GM12875 (cell line): Measurements from ENCODE around the gene PCSK9.

Experiments used
- H3K4me3 ChIP-seq: one replicate; pipeline ENCODE4 v1.5.1; 2011; ENCODE audit warnings: low read depth, low read length, control low read depth
- TF ChIP-seq, protein P1 (sequence below): IDR thresholded peaks from 2 replicates; pipeline ENCODE4 v1.5.1; 2011; ENCODE audit warnings: low read depth, mild to moderate bottlenecking, control low read depth, inconsistent platforms, low read length, moderate library complexity, borderline replicate concordance; ENCODE audit not compliant: insufficient read depth

The PCSK9 gene

DNA sequence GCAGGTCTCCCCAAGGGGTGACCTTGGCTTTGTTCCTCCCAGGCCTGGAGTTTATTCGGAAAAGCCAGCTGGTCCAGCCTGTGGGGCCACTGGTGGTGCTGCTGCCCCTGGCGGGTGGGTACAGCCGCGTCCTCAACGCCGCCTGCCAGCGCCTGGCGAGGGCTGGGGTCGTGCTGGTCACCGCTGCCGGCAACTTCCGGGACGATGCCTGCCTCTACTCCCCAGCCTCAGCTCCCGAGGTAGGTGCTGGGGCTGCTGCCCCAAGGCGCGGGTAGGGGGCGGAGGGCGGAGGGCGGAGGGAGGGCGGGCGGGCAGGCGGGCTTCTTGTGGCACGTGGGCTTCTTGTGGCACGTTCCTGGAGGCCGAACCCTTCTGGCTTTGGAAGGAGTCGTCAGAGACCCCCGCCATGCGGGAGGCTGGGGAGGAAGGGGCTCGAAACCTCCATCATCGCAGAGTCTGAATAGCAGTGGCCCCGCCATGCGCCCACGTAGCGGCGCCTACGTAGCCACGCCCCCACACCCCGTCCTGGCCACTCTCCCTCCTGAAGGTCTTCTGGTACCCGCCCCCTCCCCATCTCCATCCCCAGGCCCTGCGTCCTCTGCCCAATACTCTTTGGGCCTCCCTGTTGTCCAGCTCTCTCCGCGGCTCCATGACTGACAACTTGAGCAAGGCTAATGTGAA, 16.7 kb downstream of the PCSK9 start:
- TF ChIP-seq, protein P1, sequence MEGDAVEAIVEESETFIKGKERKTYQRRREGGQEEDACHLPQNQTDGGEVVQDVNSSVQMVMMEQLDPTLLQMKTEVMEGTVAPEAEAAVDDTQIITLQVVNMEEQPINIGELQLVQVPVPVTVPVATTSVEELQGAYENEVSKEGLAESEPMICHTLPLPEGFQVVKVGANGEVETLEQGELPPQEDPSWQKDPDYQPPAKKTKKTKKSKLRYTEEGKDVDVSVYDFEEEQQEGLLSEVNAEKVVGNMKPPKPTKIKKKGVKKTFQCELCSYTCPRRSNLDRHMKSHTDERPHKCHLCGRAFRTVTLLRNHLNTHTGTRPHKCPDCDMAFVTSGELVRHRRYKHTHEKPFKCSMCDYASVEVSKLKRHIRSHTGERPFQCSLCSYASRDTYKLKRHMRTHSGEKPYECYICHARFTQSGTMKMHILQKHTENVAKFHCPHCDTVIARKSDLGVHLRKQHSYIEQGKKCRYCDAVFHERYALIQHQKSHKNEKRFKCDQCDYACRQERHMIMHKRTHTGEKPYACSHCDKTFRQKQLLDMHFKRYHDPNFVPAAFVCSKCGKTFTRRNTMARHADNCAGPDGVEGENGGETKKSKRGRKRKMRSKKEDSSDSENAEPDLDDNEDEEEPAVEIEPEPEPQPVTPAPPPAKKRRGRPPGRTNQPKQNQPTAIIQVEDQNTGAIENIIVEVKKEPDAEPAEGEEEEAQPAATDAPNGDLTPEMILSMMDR = no peak
- H3K4me3 ChIP-seq = no peak overlapping the region

DNA sequence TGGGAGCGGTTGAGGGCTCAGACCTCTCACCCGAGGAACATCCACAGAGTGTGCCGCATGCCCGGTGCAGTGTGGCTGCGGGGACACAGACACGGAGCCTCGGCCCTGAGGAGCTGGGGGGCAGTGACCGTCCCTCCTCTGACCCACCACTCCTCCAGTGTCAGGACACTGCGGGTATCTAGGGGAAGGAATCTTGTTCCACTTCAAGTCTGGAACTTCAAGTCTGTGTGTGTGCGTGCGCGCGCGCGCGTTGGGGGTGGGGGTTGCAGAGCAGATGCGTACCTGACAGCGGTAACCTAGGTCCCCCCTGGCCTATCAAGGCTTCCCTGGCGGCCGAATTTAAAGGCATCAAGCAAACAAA, 17.3 kb downstream of the PCSK9 start:
- no peak overlapping the region for H3K4me3 ChIP-seq
- TF ChIP-seq, protein P1 = no peak

DNA sequence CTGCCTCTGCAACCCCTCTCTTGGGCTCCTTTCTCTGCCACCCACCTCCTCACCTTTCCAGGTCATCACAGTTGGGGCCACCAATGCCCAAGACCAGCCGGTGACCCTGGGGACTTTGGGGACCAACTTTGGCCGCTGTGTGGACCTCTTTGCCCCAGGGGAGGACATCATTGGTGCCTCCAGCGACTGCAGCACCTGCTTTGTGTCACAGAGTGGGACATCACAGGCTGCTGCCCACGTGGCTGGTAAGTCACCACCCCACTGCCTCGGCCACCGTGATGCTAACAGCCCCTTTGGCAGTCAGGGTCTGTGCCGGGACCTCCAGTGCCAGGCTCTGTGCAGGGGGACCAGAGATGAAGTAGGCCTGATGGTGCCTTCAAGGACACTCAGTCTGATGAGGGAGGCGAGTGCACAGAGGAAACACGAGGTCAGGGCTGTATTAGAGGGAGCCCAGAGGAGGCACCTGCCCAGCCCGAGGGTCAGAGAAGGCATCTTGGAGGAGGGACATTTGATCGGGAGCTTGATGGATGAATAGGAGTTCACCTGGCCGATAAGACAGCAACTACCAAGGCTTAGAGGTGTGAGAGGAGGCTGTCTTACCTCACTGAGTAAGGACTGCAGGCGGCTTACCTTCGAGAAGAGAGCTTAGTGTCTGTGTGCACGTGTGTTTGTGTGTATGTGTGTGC, 18.1 kb downstream of the PCSK9 start:
- no peak overlapping the region for H3K4me3 ChIP-seq
- TF ChIP-seq, protein P1 = no peak

DNA sequence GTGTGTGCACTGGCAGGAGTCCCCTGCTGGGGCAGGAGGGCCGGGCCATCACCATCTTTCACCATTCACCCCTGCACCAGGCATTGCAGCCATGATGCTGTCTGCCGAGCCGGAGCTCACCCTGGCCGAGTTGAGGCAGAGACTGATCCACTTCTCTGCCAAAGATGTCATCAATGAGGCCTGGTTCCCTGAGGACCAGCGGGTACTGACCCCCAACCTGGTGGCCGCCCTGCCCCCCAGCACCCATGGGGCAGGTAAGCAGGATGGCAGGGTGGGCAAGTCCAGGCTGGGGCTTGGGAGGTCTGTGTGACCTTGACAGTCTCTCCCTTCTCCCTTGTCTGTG, 18.6 kb downstream of the PCSK9 start:
- H3K4me3 ChIP-seq = no peak overlapping the region
- TF ChIP-seq, protein P1 = no peak

DNA sequence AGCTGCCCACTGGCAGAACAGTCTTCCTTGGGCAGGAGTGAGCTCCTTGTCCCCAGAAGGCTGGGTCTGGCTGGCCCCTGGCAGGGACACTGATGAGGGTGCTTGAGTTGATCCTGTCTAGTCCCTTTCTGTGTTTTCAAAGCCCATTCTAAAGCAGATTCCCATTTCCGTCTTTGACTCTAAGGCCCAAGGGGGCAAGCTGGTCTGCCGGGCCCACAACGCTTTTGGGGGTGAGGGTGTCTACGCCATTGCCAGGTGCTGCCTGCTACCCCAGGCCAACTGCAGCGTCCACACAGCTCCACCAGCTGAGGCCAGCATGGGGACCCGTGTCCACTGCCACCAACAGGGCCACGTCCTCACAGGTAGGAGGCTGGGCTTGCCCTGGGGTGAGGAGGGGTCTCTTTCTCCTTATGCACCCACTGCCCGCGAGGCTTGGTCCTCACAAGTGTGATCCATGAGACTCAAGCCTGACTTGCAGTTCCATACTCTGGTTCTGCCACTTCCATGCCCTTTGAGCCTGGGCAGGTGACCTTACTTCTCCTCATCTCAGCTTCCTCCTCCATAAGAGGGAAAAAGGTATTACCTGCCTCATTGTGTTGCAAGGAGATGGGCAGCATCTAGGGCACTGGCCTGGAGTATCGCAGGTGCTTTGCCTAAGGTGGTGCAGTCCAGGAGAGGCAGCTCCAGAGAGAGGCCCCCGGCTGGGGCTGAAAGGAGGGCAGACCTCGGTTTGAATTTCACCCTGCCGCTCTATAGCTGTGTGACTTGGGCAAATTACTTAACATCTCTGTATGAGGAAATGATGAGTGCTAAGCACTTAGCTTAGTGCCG, 20.2 kb downstream of the PCSK9 start:
- TF ChIP-seq, protein P1 = no peak

DNA sequence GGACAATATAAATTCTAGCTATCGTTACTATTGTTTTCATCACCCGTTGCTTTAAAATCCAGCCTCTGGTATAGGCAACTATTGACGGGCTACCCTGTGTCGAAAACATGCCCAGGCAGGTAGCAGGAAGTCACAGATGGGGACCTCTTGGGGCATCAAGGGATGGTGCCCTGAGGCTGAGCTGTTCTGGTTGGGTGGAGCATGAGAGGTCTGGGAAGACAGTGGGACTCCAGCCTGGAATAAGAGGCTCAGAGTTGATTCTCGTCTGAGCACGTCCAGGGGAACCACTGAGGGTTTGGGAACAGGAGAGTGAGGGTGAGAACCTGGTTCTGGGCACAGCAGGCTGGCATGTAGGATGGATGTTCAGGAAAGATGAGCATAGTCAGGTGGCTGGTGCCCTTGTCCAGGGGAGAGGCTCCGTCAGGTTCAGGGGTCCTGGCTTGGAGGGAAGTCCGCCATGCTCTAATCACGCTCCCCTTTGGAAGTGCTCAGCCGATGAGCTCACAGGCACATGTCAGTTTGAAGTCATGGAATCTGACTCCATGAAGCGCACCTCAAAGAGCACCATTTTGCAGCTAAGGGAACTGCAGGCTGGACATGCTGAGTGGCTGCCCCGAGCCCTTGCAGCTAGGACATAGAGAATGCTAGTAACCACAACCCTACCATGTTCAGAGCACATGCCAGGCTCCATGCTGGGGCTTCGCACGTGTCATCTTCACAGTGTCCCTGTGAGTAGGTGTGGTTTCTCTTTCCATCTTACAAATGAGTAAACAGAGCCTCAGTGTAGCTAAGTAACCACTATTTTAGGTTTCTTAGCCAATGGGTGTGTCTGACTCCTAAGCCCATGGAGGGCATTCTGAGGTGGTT, 21.0 kb downstream of the PCSK9 start:
- H3K4me3 ChIP-seq = no peak overlapping the region

More for the DNA sequence above, 20.2 kb downstream of the PCSK9 start:
- H3K4me3 ChIP-seq = no peak overlapping the region

More for the DNA sequence above, 21.0 kb downstream of the PCSK9 start:
- TF ChIP-seq, protein P1 = no peak
